Left kidney (tissue), 2 donors: Measurements from ENCODE around the gene NSF. TPM values are rescaled to one million over a fixed set of nuclear protein-coding genes. Genes with fewer than 3 reads are reported as not detected.
"Not testable (repeated sequence)": the region's sequence is repeated elsewhere in the genome, so short reads cannot be mapped to it uniquely, and the experiment has no call there.

Experiments used
- DNase-seq: peaks from one replicate; pipeline ENCODE4 v3.0.0-alpha.2; 2013
- polyA plus RNA-seq: library from polyadenylated mRNA; unstranded; fragments of 120-200 nt; gene quantifications from one replicate; pipeline ENCODE4 v1.2.1, GENCODE V29; 2013; ENCODE audit not compliant: insufficient read length

NSF gene
- polyA plus RNA-seq, 1 donor, result 37.9 TPM

- DNase-seq, result no peak
Observed at GRCh38 chr17:46756861-46757260, 166.4 kb downstream of the NSF start.

- DNase-seq, result not testable (repeated sequence)
Observed at GRCh38 chr17:46757588-46757987, 167.1 kb downstream of the NSF start.

- no peak for DNase-seq
Observed at GRCh38 chr17:46758614-46759013, 168.1 kb downstream of the NSF start.

GRCh38 chr17:46759141-46759540 is 168.7 kb downstream of the NSF start:
- no peak for DNase-seq

- DNase-seq, result no peak
Observed at GRCh38 chr17:46763416-46763815, 172.9 kb downstream of the NSF start.

GRCh38 chr17:46764000-46764708 is 173.7 kb downstream of the NSF start:
- no peak for DNase-seq

- no peak for DNase-seq
Observed at GRCh38 chr17:46764709-46765401, 174.4 kb downstream of the NSF start.

DNA sequence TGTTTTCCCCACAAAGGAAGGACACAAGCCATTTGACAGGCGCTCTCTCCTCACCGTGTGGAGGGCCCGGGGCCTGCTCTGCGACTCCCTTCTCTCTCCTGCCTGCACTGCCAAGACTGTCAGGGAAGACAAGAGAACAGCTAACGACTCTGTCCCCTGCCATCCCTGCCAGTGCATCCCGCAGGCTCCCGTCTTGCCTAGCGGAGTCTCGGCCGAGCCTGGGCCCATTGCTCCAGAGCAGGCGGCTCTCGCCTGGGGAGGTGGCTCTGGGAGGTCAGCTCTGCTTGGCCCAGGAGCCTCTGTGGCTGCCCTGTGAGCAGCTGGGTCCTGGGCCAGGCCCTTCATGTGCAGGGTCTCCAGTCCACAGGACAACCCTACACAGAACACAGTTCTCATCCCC is 175.0 kb downstream of the NSF start:
- no peak for DNase-seq

DNA sequence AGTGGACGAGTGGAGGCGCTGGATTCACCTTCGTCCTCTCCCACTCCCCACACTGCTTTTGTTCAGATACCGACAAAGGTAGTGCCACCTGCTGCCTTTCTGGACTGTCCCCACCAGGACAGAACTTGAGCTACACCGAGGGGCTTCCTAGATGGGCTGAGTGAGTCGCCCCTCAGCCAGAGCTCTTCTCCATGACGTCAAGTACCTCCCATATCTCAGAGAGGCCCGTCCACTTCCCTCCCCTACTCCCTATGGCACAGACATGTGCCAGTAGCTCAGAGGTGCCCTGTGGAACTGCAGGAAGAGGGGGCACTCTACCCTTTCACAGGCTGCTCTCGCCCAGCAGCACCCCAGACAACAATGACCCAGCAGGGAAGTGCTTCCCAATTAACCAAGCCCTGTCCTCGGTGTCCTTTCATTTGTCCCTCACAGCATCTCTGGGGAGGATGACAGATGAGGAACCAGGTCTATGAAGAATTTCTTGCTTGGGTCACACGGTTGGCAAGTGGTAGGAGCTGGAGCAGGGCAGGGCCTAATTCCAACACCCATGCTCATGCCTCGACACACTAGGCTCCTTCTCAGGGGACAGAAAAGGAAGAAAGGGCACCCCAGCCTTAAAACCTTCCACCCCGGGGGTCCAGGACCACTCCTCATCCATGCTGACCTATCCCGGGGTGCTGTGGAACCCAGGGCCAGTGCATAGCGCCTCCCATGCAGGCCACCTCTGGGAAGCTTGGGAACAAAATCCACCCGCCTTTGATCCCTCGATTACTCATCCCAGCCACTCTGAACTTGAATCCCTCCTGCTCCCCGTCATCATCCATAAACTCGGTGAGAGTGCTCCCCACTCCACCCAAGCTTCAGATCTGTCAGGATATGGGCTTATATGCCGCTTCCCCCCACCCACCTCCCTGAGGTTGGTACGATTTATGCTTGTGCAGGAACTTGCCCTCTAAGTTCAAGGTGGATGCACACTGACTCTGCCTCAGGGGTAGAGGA is 176.3 kb downstream of the NSF start:
- no peak for DNase-seq

GRCh38 chr17:46768540-46768870 is 178.0 kb downstream of the NSF start:
- DNase-seq, result no peak

DNA sequence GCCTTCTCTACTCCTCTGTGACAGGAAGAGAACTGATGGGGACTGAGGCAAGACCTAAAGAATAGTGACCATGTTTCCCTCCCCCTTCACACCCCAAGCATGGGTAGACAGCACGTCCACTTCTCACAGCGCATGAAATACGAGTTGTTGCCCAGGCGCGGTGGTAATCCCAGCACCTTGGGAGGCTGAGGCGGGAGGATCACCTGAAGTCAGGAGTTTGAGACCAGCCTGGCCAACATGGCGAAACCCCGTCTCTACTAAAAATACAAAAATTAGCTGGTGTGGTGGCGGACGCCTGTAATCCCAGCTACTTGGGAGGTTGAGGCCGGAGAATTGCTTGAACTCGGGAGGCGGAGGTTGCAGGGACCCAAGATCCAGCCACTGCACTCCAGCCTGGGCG is 178.4 kb downstream of the NSF start:
- DNase-seq, result not testable (repeated sequence)

DNA sequence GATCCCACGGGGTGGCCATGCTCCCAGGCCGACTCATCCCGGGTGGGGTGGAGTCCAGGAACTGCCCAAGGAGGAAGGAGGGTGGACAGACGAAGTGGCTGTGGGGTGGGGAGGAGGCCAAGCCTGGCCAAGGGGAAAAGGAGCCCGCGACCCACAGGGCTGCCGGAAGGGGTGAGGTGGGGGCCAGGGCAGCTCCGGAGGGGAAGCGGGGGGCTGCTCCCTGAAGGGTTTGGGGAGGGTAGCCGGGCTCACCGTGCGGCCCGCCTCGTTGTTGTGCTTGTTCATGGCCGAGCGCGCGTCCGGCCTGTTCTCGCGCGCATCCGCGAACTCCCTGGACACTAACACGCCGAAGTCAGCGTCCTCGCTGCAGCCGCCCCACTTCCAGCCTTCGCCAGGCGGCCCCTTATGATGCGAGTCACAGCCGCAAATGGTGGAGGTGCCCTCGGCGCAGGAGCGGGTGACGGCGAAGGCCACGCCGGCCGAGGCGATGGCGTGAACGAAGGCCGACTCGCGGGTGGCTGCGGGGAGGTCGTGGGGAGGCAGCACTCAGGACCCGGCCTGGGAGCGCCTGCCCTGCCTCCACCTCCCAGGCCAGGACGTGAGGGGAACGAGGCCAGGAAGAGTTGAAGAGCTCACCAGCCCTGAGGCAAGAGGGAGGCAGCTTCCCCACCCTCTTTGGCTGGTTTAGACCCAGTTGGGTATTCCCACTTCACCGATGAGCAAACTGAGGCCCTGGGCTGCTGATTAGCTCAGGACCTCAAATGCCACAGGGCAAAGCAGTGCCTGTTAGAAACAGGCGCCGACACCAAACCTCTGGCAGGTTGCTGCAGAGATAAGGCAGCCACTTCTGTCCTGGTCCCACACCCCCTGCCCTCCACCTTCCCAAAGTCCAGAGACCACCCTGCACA is 179.3 kb downstream of the NSF start:
- DNase-seq, result no peak

DNA sequence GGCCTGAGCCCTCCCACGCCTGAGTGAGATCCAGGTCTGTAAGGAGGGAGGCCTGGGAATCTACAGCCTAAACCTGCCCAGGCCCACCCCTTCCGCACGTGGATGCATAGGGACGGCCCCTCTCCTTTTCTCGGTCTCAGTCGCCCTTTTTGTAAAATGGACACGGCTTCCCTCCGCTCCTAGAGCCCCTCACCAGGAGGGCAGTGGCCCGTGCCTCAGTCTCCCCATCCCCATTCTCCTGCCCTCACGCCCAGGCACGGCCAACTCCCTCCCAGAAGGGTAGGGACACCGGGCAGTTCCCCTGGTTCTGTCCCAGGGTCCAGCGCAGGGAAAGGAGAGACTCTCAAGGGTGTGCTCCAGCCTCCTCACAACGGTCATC is 180.0 kb downstream of the NSF start:
- DNase-seq, result no peak

- no peak for DNase-seq
Observed at GRCh38 chr17:46770818-46771560, 180.5 kb downstream of the NSF start.

- no peak for DNase-seq
Observed at GRCh38 chr17:46771561-46772474, 181.3 kb downstream of the NSF start.

- no peak for DNase-seq
Observed at GRCh38 chr17:46772475-46773220, 182.2 kb downstream of the NSF start.

- no peak for DNase-seq
Observed at GRCh38 chr17:46773221-46773605, 182.7 kb downstream of the NSF start.

- no peak for DNase-seq
Observed at GRCh38 chr17:46773676-46774075, 183.2 kb downstream of the NSF start.

GRCh38 chr17:46774108-46774737 is 183.8 kb downstream of the NSF start:
- DNase-seq, result no peak
